HAP-1 (cell line): Measurements from ENCODE around the gene COX18.

Experiments used
- DNase-seq, 2 experiments: peaks; one replicate each; pipeline ENCODE4 v3.0.0-alpha.2; 2016 to 2020; ENCODE audit warnings: low spot score in 2 of 2
- H3K27me3 ChIP-seq: fragments of 250-450 bp; sonication (Bioruptor Pico); 2 replicates; pipeline ENCODE4 v1.5.1; 2020; ENCODE audit warnings: low read depth, mild to moderate bottlenecking, moderate library complexity
- H3K36me3 ChIP-seq: fragments of 250-450 bp; sonication (Bioruptor Pico); replicated peaks from 2 replicates; pipeline ENCODE4 v1.5.1; 2020; ENCODE audit warnings: mild to moderate bottlenecking
- H3K4me1 ChIP-seq: fragments of 250-450 bp; sonication (Bioruptor Pico); 2 replicates; pipeline ENCODE4 v1.5.1; 2020; ENCODE audit warnings: mild to moderate bottlenecking
- H3K4me3 ChIP-seq: fragments of 250-450 bp; sonication (Bioruptor Pico); 2 replicates; pipeline ENCODE4 v1.5.1; 2020; ENCODE audit warnings: mild to moderate bottlenecking, moderate library complexity
- H3K9me3 ChIP-seq: fragments of 250-450 bp; sonication (Bioruptor Pico); 2 replicates; pipeline ENCODE4 v1.5.1; 2020; ENCODE audit warnings: mild to moderate bottlenecking, moderate library complexity
- in situ Hi-C: fragments of 300-500 bp; cut with MboI; formaldehyde crosslinking; loops from 3 replicates; pipeline ENCODE4 v1.14.3; 2020; ENCODE audit warnings: low sequenced_read_pairs, inconsistent platforms, mixed read lengths

COX18 gene

GRCh38 chr4:73069338-73070073, at the start of gene COX18:
Gene COX18 (minus strand): TSS chr4:73069716. CDS start chr4:73069649, 67 bp downstream.
- in situ Hi-C loops, result no loop called here
- DNase-seq, result peak; percentile 94 to 96
- H3K36me3 ChIP-seq, result peaks cover 21% of the 10 kb centered on the region
- H3K4me3 ChIP-seq, result peak within 1 kb of the TSS; percentile 68
- H3K4me1 ChIP-seq, result peaks cover 5% of the 10 kb centered on the region; the same call in 1 of the 2 replicates
- no peaks in the 10 kb centered on the region for H3K9me3 ChIP-seq
- H3K27me3 ChIP-seq, result no peaks in the 10 kb centered on the region

GRCh38 chr4:73109493-73109892, 40.0 kb upstream of the COX18 start:
- H3K4me3 ChIP-seq, result no peak overlapping the region
- H3K9me3 ChIP-seq, result no peaks in the 10 kb centered on the region
- in situ Hi-C loops, result no loop called here
- H3K27me3 ChIP-seq, result no peaks in the 10 kb centered on the region
- no peak for DNase-seq
- H3K4me1 ChIP-seq, result peaks cover 13% of the 10 kb centered on the region
- peaks cover 35% of the 10 kb centered on the region for H3K36me3 ChIP-seq

- in situ Hi-C loops, result no loop called here
- Histone ChIP-seq H3K4me1 (peaks cover 17% of the 10 kb centered on the region), H3K9me3 (no peaks in the 10 kb centered on the region), H3K36me3 (peaks cover 29% of the 10 kb centered on the region), H3K4me3 (no peak overlapping the region), H3K27me3 (no peaks in the 10 kb centered on the region)
- peak in 1 of 2 experiments; percentile 10 for DNase-seq
Observed at GRCh38 chr4:73104695-73105094, 35.2 kb upstream of the COX18 start.

- Histone ChIP-seq H3K4me3 (no peak overlapping the region), H3K36me3 (peaks cover 31% of the 10 kb centered on the region), H3K4me1 (peaks cover 17% of the 10 kb centered on the region), H3K27me3 (no peaks in the 10 kb centered on the region), H3K9me3 (no peaks in the 10 kb centered on the region)
- in situ Hi-C loops, result no loop called here
- DNase-seq, result peak in 1 of 2 experiments; percentile 16
Observed at GRCh38 chr4:73103799-73104503, 34.4 kb upstream of the COX18 start.

GRCh38 chr4:73099143-73099542, 29.6 kb upstream of the COX18 start:
- Histone ChIP-seq H3K36me3 (peaks cover 45% of the 10 kb centered on the region), H3K27me3 (no peaks in the 10 kb centered on the region), H3K4me1 (peaks cover under 1% of the 10 kb centered on the region; the same call in 1 of the 2 replicates), H3K4me3 (no peak overlapping the region), H3K9me3 (no peaks in the 10 kb centered on the region)
- no peak for DNase-seq
- in situ Hi-C loops, result no loop called here

- in situ Hi-C loops, result no loop called here
- Histone ChIP-seq H3K4me3 (no peak overlapping the region), H3K4me1 (no peaks in the 10 kb centered on the region), H3K36me3 (peaks cover 50% of the 10 kb centered on the region), H3K27me3 (no peaks in the 10 kb centered on the region), H3K9me3 (no peaks in the 10 kb centered on the region)
- no peak for DNase-seq
Observed at GRCh38 chr4:73098713-73099112, 29.2 kb upstream of the COX18 start.

- Histone ChIP-seq H3K36me3 (peaks cover 50% of the 10 kb centered on the region), H3K27me3 (no peaks in the 10 kb centered on the region), H3K4me3 (no peak overlapping the region), H3K9me3 (no peaks in the 10 kb centered on the region), H3K4me1 (no peaks in the 10 kb centered on the region)
- no peak for DNase-seq
- in situ Hi-C loops, result no loop called here
Observed at GRCh38 chr4:73098016-73098415, 28.5 kb upstream of the COX18 start.

GRCh38 chr4:73092868-73093267, 23.4 kb upstream of the COX18 start:
- Histone ChIP-seq H3K27me3 (no peaks in the 10 kb centered on the region), H3K9me3 (no peaks in the 10 kb centered on the region), H3K4me3 (no peak overlapping the region), H3K4me1 (no peaks in the 10 kb centered on the region), H3K36me3 (peaks cover 59% of the 10 kb centered on the region)
- in situ Hi-C loops, result no loop called here
- DNase-seq, result no peak

GRCh38 chr4:73090738-73091137, 21.2 kb upstream of the COX18 start:
- Histone ChIP-seq H3K4me1 (no peaks in the 10 kb centered on the region), H3K36me3 (peaks cover 50% of the 10 kb centered on the region), H3K4me3 (no peak overlapping the region), H3K9me3 (no peaks in the 10 kb centered on the region), H3K27me3 (no peaks in the 10 kb centered on the region)
- DNase-seq, result no peak
- in situ Hi-C loops, result no loop called here

- H3K4me1 ChIP-seq, result no peaks in the 10 kb centered on the region
- no peaks in the 10 kb centered on the region; the same call in 1 of the 2 replicates for H3K9me3 ChIP-seq
- no peak overlapping the region for H3K4me3 ChIP-seq
- H3K36me3 ChIP-seq, result peaks cover 48% of the 10 kb centered on the region
- no peak for DNase-seq
- in situ Hi-C loops, result no loop called here
- no peaks in the 10 kb centered on the region for H3K27me3 ChIP-seq
Observed at GRCh38 chr4:73087871-73088270, 18.4 kb upstream of the COX18 start.

- H3K36me3 ChIP-seq, result peaks cover 41% of the 10 kb centered on the region
- in situ Hi-C loops, result no loop called here
Observed at GRCh38 chr4:73086095-73086868, 16.8 kb upstream of the COX18 start.

GRCh38 chr4:73080789-73081188, 11.3 kb upstream of the COX18 start:
- no peak for DNase-seq
- Histone ChIP-seq H3K36me3 (peaks cover 53% of the 10 kb centered on the region), H3K27me3 (no peaks in the 10 kb centered on the region), H3K9me3 (no peaks in the 10 kb centered on the region; the same call in 1 of the 2 replicates), H3K4me3 (no peak overlapping the region), H3K4me1 (no peaks in the 10 kb centered on the region)
- in situ Hi-C loops, result no loop called here

More at GRCh38 chr4:73086095-73086868, 16.8 kb upstream of the COX18 start:
- Histone ChIP-seq H3K4me3 (no peak overlapping the region), H3K4me1 (no peaks in the 10 kb centered on the region), H3K9me3 (no peaks in the 10 kb centered on the region; the same call in 1 of the 2 replicates), H3K27me3 (no peaks in the 10 kb centered on the region)
- DNase-seq, result no peak

GRCh38 chr4:73075832-73076231, 6.3 kb upstream of the COX18 start:
- in situ Hi-C loops, result no loop called here
- H3K4me1 ChIP-seq, result no peaks in the 10 kb centered on the region

GRCh38 chr4:73070074-73070390, 516 bp upstream of the COX18 start:
- peaks cover 21% of the 10 kb centered on the region for H3K36me3 ChIP-seq
- peaks cover 5% of the 10 kb centered on the region; the same call in 1 of the 2 replicates for H3K4me1 ChIP-seq
- H3K4me3 ChIP-seq, result peak overlapping the region; percentile 68
- no peaks in the 10 kb centered on the region for H3K9me3 ChIP-seq
- DNase-seq, result no peak
- no peaks in the 10 kb centered on the region for H3K27me3 ChIP-seq
- in situ Hi-C loops, result no loop called here

More at GRCh38 chr4:73075832-73076231, 6.3 kb upstream of the COX18 start:
- Histone ChIP-seq H3K4me3 (no peak overlapping the region), H3K27me3 (no peaks in the 10 kb centered on the region), H3K36me3 (peaks cover 44% of the 10 kb centered on the region), H3K9me3 (no peaks in the 10 kb centered on the region)
- no peak for DNase-seq
